T-cell (primary cell): ENCODE measurements around the gene VEZT. TPM values are rescaled to one million over a fixed set of nuclear protein-coding genes. Genes with fewer than 3 reads are reported as not detected.
"Not testable (repeated sequence)": the region's sequence is repeated elsewhere in the genome, so short reads cannot be mapped to it uniquely, and the experiment has no call there.

Experiments used
- ATAC-seq, 4 experiments: fragments of 200-7000 bp in 3 of 4; fragments of 150-1000 bp in 1 of 4; cut with Tn5 transposase; replicated peaks in 1 of 4; 1 replicate in 3 of 4; 2 replicates in 1 of 4; pipeline ENCODE4 v1.10.0; 2021; ENCODE audit warnings: moderate library complexity in 3 of 4, mild to moderate bottlenecking in 2 of 4, moderate number of reproducible peaks in 1 of 4
- CTCF ChIA-PET, 2 donors: fragments of 300-600 bp; sonication (Branson Sonifier 250); formaldehyde crosslinking; loops; one replicate each; lab custom pipeline; 2022; ENCODE audit warnings: antibody characterized with exemption in 2 of 2; lab: Charles Lee
- POLR2A ChIA-PET, 2 donors: fragments of 300-600 bp; sonication (Branson Sonifier 250); formaldehyde crosslinking; loops; one replicate each; lab custom pipeline; 2022; ENCODE audit warnings: antibody characterized with exemption in 2 of 2; lab: Charles Lee
- DNase-seq, 35 experiments: peaks; one replicate each; pipeline versions ENCODE4 v3.0.0 to v3.0.0-alpha.2; 2013 to 2023
- H3K27ac ChIP-seq: one replicate; pipeline ENCODE4 v1.5.1; 2013; ENCODE audit warnings: low read length
- H3K27me3 ChIP-seq, 2 experiments: replicated peaks in 1 of 2; 1 replicate in 1 of 2; 2 replicates in 1 of 2; pipeline versions ENCODE4 v1.6.1 to v1.7.0; 2013; ENCODE audit warnings: low read length in 1 of 2, mixed read lengths in 1 of 2; ENCODE audit not compliant: control insufficient read depth in 2 of 2, insufficient read depth in 2 of 2; ENCODE audit errors: extremely low read depth in 1 of 2
- H3K36me3 ChIP-seq, 2 donors: 1 replicate in 1 of 2; 2 replicates in 1 of 2; pipeline versions ENCODE4 v1.6.1 to v1.7.0; 2013; ENCODE audit warnings: low read length in 1 of 2; ENCODE audit not compliant: control insufficient read depth in 2 of 2, insufficient read depth in 1 of 2; ENCODE audit errors: extremely low read depth in 1 of 2
- H3K4me1 ChIP-seq, 2 experiments: 1 replicate in 1 of 2; 2 replicates in 1 of 2; pipeline versions ENCODE4 v1.6.1 to v1.7.0; 2013; ENCODE audit warnings: low read length in 2 of 2, mixed read lengths in 1 of 2; ENCODE audit not compliant: insufficient read depth in 2 of 2, control insufficient read depth in 1 of 2; ENCODE audit errors: extremely low read depth in 1 of 2
- H3K4me3 ChIP-seq, 2 donors: 1 replicate in 1 of 2; 2 replicates in 1 of 2; pipeline versions ENCODE4 v1.5.1 to v1.7.0; 2013; ENCODE audit warnings: mild to moderate bottlenecking in 2 of 2, low read length in 1 of 2, moderate library complexity in 1 of 2; ENCODE audit not compliant: control insufficient read depth in 1 of 2; ENCODE audit errors: extremely low read depth in 1 of 2
- H3K9me3 ChIP-seq: 2 replicates; pipeline ENCODE4 v1.7.0; 2013
- H3K27ac Mint-ChIP-seq, 2 donors: one replicate each; pipeline ENCODE4 v1.8.0; 2020 to 2021; ENCODE audit warnings: mild to moderate bottlenecking in 2 of 2, mixed read lengths in 2 of 2
- H3K27me3 Mint-ChIP-seq, 2 donors: one replicate each; pipeline ENCODE4 v1.8.0; 2021 to 2022; ENCODE audit warnings: mixed read lengths in 2 of 2
- H3K36me3 Mint-ChIP-seq: one replicate; pipeline ENCODE4 v1.8.0; 2021; ENCODE audit warnings: mixed read lengths
- H3K4me1 Mint-ChIP-seq, 3 donors: one replicate each; pipeline ENCODE4 v1.8.0; 2020 to 2022; ENCODE audit warnings: mixed read lengths in 3 of 3, mild to moderate bottlenecking in 1 of 3
- H3K4me3 Mint-ChIP-seq, 3 donors: one replicate each; pipeline ENCODE4 v1.8.0; 2020 to 2022; ENCODE audit warnings: mild to moderate bottlenecking in 3 of 3, mixed read lengths in 3 of 3, moderate library complexity in 3 of 3
- H3K9me3 Mint-ChIP-seq, 3 donors: one replicate each; pipeline ENCODE4 v1.8.0; 2020 to 2022; ENCODE audit warnings: mixed read lengths in 3 of 3
- WGBS: methylation state at CpG from one replicate; pipeline ENCODE4 v1.1.5; 2013; ENCODE audit warnings: missing lambda C conversion rate; ENCODE audit not compliant: insufficient coverage; 5-methylcytosine and 5-hydroxymethylcytosine counted together
- total RNA-seq, 35 experiments: library from RNA in 6 of 35; stranded (reverse) in 6 of 35; fragments of 120-200 nt in 1 of 35; gene quantifications; one replicate each; pipeline versions ENCODE4 v1.2.1 to v1.2.4 and lab custom pipeline; 2013 to 2026

The VEZT gene
- total RNA-seq, 5 donors from 2014 or later (not counting 1 experiment from before 2014, with no cell fraction given), result 27.0 to 48.9 (median 36.8) TPM

DNA sequence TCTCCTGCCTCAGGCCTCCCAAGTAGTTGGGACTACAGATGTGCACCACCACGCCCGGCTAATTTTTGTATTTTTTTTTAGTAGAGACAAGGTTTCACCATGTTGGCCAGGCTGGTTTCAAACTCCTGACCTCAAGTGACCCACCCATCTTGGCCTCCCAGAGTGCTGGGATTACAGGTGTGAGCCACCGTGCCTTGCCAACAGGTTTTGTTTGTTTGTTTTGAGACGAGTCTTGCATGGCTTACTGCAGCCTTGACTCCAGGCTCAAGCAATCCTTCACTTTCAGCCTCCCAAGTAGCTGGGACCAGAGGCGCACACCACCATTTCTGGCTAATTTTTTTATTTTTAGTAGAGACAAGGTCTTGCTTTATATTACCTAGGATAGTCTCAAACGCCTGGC, 23.5 kb downstream of the VEZT start:
- H3K27me3 Mint-ChIP-seq, H3K27ac ChIP-seq, H3K4me3 ChIP-seq, H3K4me3 Mint-ChIP-seq, H3K27ac Mint-ChIP-seq, DNase-seq, H3K9me3 Mint-ChIP-seq, ATAC-seq, H3K4me1 ChIP-seq, H3K27me3 ChIP-seq, POLR2A ChIA-PET, H3K9me3 ChIP-seq, CTCF ChIA-PET: not testable (repeated sequence)
- peaks cover 6 to 10% of the 10 kb centered on the region in 2 donors for H3K36me3 ChIP-seq
- WGBS, result no CpG with 5 or more reads among the region's 6 CpGs
- H3K36me3 Mint-ChIP-seq, result peaks cover 21% of the 10 kb centered on the region
- H3K4me1 Mint-ChIP-seq, result peaks cover 32 to 42% (median 39%) of the 10 kb centered on the region in 3 donors

DNA sequence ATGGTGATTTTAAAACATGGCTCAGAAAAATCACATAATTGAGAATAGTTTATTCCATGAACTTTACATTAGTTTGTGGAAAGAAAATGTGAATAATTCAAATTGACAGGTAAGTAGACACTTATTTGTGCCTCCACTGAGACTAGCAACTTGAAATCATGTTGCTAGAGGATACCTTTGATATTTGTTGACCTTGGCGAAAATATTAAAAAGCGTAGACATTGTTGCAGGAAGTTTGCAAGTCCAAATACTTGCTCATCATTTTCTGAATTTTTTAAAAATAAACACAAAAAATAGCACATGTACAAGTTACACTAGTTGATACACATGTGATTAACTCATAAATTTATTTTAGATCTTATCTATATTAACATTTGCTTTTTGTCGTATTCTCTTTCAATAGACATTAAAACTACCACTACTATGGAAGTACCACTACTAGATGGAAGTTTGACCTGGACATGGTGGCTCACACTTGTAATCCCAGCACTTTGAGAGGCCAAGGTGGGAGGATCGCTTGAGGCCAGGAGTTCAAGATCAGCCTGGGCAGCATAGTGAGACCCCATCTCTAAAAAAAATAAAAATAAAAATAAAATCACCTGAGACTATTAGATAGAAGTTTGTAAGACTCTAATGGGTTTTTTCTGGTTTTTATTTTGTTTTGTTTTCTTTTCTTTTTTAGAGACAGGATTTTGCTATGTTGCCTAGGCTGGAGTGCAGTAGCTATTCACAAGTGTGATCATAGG, 24.3 kb downstream of the VEZT start:
- peaks cover 6 to 10% of the 10 kb centered on the region in 2 donors for H3K36me3 ChIP-seq
- H3K4me3 ChIP-seq, result no peak overlapping the region
- WGBS, result no CpG with 5 or more reads among the region's 4 CpGs
- H3K4me1 ChIP-seq, result no peaks in the 10 kb centered on the region
- H3K27me3 Mint-ChIP-seq, result no peaks in the 10 kb centered on the region
- H3K36me3 Mint-ChIP-seq, result peaks cover 18% of the 10 kb centered on the region
- H3K27ac ChIP-seq, result no peak overlapping the region
- no peak overlapping the region for H3K27ac Mint-ChIP-seq
- no peaks in the 10 kb centered on the region for H3K27me3 ChIP-seq
- DNase-seq (no peak), ATAC-seq (no peak)
- H3K9me3 ChIP-seq, result no peaks in the 10 kb centered on the region
- H3K4me3 Mint-ChIP-seq, result no peak overlapping the region
- H3K9me3 Mint-ChIP-seq, result no peaks in the 10 kb centered on the region
- ChIA-PET CTCF (no interaction called here), POLR2A (no interaction called here)
- H3K4me1 Mint-ChIP-seq, result peaks cover 38 to 46% (median 44%) of the 10 kb centered on the region in 3 donors

DNA sequence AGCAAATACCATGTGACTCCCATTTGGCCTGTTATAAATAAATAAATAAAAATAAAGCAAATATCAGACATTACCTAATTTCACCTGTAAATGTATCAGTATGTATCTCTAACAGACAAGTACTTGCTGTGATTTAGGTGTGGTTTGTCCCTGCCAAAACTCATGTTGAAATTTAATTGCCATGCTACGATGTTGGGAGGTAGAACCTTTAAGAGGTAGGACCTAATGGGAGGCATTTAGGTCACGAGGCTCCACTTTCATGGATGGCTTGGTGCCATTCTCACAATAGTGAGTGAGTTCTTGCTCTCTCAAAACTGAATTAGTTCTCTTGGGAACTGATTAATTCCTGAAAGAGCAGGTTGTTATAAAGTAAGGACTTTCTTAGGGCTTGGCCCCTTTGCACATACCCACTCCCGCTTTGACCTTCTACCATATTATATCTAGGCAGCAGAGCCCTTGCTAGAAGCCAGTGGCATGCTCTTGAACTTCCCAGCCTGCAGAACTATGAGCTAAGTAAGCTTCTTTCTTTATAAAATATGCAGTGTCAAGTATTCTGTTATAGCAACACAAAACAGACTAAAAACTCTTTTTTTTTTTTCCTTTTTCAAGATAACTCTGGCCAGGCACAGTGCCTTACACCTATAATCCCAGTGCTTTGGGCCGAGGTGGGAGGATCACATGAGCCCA, 26.0 kb downstream of the VEZT start:
- H3K9me3 ChIP-seq, result no peaks in the 10 kb centered on the region
- H3K27me3 Mint-ChIP-seq, result no peaks in the 10 kb centered on the region
- peaks cover 14% of the 10 kb centered on the region for H3K36me3 Mint-ChIP-seq
- H3K4me1 Mint-ChIP-seq, result peaks cover 35 to 39% (median 39%) of the 10 kb centered on the region in 3 donors
- no peak overlapping the region for H3K27ac ChIP-seq
- H3K27me3 ChIP-seq, result no peaks in the 10 kb centered on the region
- no peak overlapping the region for H3K4me3 ChIP-seq
- POLR2A ChIA-PET, result no interaction called here
- 93% methylated on average over 2 of the region's 4 CpGs for WGBS
- DNase-seq (no peak), ATAC-seq (no peak)
- peaks cover 6 to 10% of the 10 kb centered on the region in 2 donors for H3K36me3 ChIP-seq
- CTCF ChIA-PET, result interaction anchor here (0.6 kb wide), 4 partner anchors 24 to 1756 kb away, joined by 3 to 6 read pairs (median 4); no protein-coding TSS in a partner anchor
- H3K4me1 ChIP-seq, result no peaks in the 10 kb centered on the region
- H3K4me3 Mint-ChIP-seq, result no peak overlapping the region
- H3K27ac Mint-ChIP-seq, result no peak overlapping the region
- H3K9me3 Mint-ChIP-seq, result no peaks in the 10 kb centered on the region

DNA sequence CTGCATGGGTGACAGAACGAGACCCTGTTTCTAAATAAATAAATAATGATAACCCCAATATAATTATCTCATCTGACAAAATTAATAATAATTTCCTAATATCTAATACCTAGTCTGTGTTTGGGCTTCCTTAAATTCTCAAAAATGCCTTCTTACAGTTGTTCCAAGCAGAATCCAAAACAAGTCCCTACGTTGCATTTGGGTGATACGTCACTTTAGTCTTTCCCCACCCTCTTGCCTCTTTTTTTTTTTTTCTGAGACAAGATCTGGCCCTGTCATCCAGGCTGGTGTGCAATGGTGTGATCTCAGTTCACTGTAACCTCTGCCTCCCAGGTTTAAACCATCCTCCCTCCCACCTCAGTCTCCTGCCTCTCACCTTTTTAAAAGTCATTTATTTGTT, 26.7 kb downstream of the VEZT start:
- Mint-ChIP-seq H3K36me3 (peaks cover 14% of the 10 kb centered on the region), H3K4me3 (no peak overlapping the region), H3K9me3 (no peaks in the 10 kb centered on the region), H3K27ac (no peak overlapping the region), H3K27me3 (no peaks in the 10 kb centered on the region), H3K4me1 (peaks cover 34 to 36% (median 36%) of the 10 kb centered on the region in 3 donors)
- Histone ChIP-seq H3K27ac (no peak overlapping the region), H3K36me3 (peaks cover 6 to 10% of the 10 kb centered on the region in 2 donors), H3K27me3 (no peaks in the 10 kb centered on the region), H3K9me3 (no peaks in the 10 kb centered on the region), H3K4me3 (no peak overlapping the region), H3K4me1 (no peaks in the 10 kb centered on the region)
- DNase-seq (no peak), ATAC-seq (no peak)
- ChIA-PET POLR2A (no interaction called here), CTCF (no interaction called here)
- WGBS, result 100% methylated on average over 2 of the region's 3 CpGs

DNA sequence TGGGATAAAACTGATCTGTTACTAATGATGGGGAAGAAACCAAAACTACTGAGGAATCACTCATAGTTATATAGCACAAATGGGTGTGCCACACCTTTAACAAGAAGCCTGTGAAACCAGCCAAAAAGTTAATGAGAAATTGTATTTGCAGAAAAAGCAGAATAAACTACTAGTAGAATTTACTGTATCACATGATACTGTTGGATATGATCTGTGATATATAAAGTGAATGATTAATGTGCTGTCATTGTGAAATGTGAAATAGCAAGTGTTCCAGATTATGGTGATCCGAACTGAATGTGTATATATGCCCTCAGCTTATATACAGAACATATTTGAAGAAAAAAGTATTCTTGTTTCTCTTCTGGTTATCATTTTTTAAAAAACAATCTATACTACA, 30.5 kb downstream of the VEZT start:
- Histone ChIP-seq H3K27ac (no peak overlapping the region), H3K36me3 (peaks cover 6 to 10% of the 10 kb centered on the region in 2 donors), H3K27me3 (no peaks in the 10 kb centered on the region), H3K4me1 (no peaks in the 10 kb centered on the region), H3K4me3 (no peak overlapping the region), H3K9me3 (no peaks in the 10 kb centered on the region)
- Mint-ChIP-seq H3K27me3 (no peaks in the 10 kb centered on the region), H3K9me3 (no peaks in the 10 kb centered on the region), H3K36me3 (peaks cover 16% of the 10 kb centered on the region), H3K4me3 (no peak overlapping the region), H3K4me1 (peaks cover 29 to 31% (median 30%) of the 10 kb centered on the region in 3 donors), H3K27ac (no peak overlapping the region)
- DNase-seq (no peak), ATAC-seq (no peak)
- ChIA-PET CTCF (interaction anchor here in 1 of 2 donors (0.6 kb wide), 1 partner anchor 288 kb away, joined by 3 read pairs; no protein-coding TSS in a partner anchor), POLR2A (no interaction called here)
- no CpG with 5 or more reads among the region's 1 CpG for WGBS

DNA sequence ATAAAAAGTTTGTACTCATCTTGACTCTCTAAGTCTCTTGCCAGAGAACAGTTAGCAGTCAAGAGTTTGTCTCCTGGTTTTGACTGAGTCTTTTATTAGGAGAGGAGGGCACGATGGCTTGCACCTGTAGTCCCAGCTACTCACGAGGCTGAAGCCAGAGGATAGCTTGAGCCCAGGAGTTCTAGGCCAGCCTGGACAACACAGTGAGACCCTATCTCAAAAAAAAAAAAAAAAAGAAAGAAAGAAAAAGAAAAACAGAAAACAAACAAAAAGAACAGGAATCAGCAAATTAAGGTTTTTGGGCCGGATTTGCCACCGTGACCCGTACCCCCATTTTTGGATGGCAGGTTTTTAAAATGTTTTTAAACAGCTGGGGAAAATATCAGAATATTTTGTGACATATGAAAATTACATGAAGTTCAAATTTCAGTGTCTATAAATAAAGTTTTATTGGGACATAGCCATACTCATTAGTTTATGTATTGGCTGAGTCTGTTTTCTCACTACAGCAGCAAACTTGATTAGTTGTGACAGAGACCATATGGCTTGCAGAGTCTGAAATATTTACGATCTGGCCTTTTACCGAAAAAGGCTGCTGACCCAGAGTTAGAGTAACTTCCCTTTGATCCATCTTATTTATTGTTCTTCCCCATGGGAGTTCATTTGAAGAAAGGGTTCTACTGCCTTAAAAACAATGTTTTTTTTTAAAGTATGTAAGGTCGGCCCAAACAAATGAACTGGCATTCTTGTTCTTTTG, 31.2 kb downstream of the VEZT start:
- no peaks in the 10 kb centered on the region for H3K4me1 ChIP-seq
- WGBS, result no CpG with 5 or more reads among the region's 8 CpGs
- peaks cover 29 to 31% (median 30%) of the 10 kb centered on the region in 3 donors for H3K4me1 Mint-ChIP-seq
- H3K9me3 ChIP-seq, result no peaks in the 10 kb centered on the region
- ATAC-seq (no peak), DNase-seq (no peak)
- no peaks in the 10 kb centered on the region for H3K27me3 ChIP-seq
- no peak overlapping the region for H3K4me3 Mint-ChIP-seq
- H3K36me3 ChIP-seq, result peaks cover 2 to 8% of the 10 kb centered on the region in 2 donors
- H3K9me3 Mint-ChIP-seq, result no peaks in the 10 kb centered on the region
- CTCF ChIA-PET, result interaction anchor here in 1 of 2 donors (0.7 kb wide), 1 partner anchor 23 kb away, joined by 3 read pairs; no protein-coding TSS in a partner anchor
- no peak overlapping the region for H3K27ac Mint-ChIP-seq
- POLR2A ChIA-PET, result no interaction called here
- no peak overlapping the region for H3K4me3 ChIP-seq
- H3K36me3 Mint-ChIP-seq, result peaks cover 18% of the 10 kb centered on the region
- H3K27ac ChIP-seq, result no peak overlapping the region
- H3K27me3 Mint-ChIP-seq, result no peaks in the 10 kb centered on the region
